Measurements from ENCODE around the gene LENG1. TPM values are rescaled to one million over a fixed set of nuclear protein-coding genes. Genes with fewer than 3 reads are reported as not detected.

LENG1 gene
- total RNA-seq, 1 donor from 2014 or later, result 2.7 TPM

DNA sequence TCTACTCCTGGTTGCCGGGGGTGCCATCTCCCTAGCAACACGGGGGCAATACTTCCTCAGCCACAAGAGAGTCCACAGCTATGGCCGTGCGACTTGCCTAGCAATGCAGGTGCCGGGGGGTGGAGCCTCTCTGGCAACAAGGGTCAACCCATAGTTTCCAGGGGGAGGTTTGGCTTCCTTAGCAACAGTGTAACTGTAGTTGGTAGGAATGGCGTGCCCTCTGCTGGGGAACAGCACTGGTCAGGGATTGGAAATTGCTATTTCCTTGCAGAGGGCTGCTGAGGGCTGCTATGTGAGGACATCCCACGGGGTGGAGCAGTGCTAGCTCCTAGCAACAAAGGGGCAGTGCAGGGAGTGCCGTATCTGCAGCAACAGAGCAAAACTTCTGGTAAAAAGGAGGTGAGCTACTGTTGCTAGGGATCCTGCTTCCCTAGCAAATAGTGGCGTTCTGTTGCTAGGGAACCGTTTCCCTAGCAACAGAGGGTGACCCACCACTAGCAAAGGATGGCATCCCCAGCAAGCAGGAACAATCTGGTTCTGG lies 20.5 kb upstream of the LENG1 start:
- H3K79me2 ChIP-seq (ENCODE audit: low read depth), result no peaks in the 10 kb centered on the region
- no peaks in the 10 kb centered on the region for H3K9me3 ChIP-seq (ENCODE audit: low read depth)
- H3K9me3 Mint-ChIP-seq, result no peaks in the 10 kb centered on the region
- peaks cover 12% of the 10 kb centered on the region for H3K36me3 Mint-ChIP-seq
- H3K9ac ChIP-seq, result no peak overlapping the region
- peak overlapping the region; percentile 66 for H3K4me3 Mint-ChIP-seq
- H3K4me1 ChIP-seq, result peaks cover 4% of the 10 kb centered on the region
- H3K4me2 ChIP-seq, result no peak overlapping the region
- DNase-seq (ENCODE audit: low spot score), result peak; percentile 95
- H3K4me1 Mint-ChIP-seq, result peaks cover 24% of the 10 kb centered on the region
- H3K36me3 ChIP-seq, result no peaks in the 10 kb centered on the region
- H3K27ac ChIP-seq, result no peak overlapping the region
- no peak overlapping the region for H3K4me3 ChIP-seq
- H3K27ac Mint-ChIP-seq, result peak overlapping the region; percentile 92
- H4K20me1 ChIP-seq (ENCODE audit: low read depth), result peaks cover 21% of the 10 kb centered on the region
- H2AFZ ChIP-seq (replicated peaks), result no peak overlapping the region
- H3F3A ChIP-seq (ENCODE audit: low read depth), result peaks cover 17% of the 10 kb centered on the region
- TF ChIP-seq, protein P1, sequence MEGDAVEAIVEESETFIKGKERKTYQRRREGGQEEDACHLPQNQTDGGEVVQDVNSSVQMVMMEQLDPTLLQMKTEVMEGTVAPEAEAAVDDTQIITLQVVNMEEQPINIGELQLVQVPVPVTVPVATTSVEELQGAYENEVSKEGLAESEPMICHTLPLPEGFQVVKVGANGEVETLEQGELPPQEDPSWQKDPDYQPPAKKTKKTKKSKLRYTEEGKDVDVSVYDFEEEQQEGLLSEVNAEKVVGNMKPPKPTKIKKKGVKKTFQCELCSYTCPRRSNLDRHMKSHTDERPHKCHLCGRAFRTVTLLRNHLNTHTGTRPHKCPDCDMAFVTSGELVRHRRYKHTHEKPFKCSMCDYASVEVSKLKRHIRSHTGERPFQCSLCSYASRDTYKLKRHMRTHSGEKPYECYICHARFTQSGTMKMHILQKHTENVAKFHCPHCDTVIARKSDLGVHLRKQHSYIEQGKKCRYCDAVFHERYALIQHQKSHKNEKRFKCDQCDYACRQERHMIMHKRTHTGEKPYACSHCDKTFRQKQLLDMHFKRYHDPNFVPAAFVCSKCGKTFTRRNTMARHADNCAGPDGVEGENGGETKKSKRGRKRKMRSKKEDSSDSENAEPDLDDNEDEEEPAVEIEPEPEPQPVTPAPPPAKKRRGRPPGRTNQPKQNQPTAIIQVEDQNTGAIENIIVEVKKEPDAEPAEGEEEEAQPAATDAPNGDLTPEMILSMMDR (IDR thresholded peaks at IDR 0.05), result peak; percentile 72
- TF ChIP-seq EZH2 (IDR thresholded peaks at IDR 0.05), result no peak
- no peaks in the 10 kb centered on the region for H3K27me3 ChIP-seq
- H3K27me3 Mint-ChIP-seq (ENCODE audit: insufficient read depth, low read depth), result peaks cover 8% of the 10 kb centered on the region

DNA sequence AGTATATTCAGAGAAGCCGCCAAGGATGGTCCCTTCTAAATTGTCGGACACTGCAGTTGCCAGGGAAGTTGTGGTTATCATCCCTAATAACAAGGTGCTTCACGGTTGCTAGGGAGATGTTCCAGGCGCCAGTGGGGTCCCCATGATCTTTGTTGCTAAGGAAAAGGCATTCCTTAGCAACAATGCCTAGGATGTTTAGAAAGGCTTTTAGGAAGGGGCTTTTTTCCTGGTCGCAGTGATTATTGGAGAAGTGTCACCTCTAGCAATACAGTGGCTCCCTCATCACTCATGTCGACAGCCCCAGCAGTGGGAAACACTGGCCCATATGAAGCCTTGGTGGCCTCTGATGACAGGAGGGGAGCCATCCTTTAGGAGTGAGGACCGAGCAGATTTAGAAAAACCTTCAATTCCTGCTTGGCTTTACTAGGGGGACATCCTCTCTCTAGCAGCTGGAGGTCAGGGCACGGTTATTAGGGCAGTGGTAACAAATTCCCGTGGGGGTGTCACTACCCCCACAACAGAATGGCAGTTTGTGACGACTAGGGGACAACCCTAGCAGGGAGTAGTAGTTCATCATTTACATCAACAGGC lies 19.8 kb upstream of the LENG1 start:
- no peak for TF ChIP-seq EZH2 (IDR thresholded peaks at IDR 0.05)
- TF ChIP-seq EZH2phosphoT487 (IDR thresholded peaks at IDR 0.05), result no peak
- TF ChIP-seq, protein P1 (IDR thresholded peaks at IDR 0.05), result no peak
- Histone ChIP-seq H3F3A (ENCODE audit: low read depth) (peaks cover 18% of the 10 kb centered on the region), H3K4me3 (no peak overlapping the region), H3K79me2 (ENCODE audit: low read depth) (no peaks in the 10 kb centered on the region), H3K27ac (no peak overlapping the region), H3K4me2 (no peak overlapping the region), H3K27me3 (no peaks in the 10 kb centered on the region), H3K36me3 (no peaks in the 10 kb centered on the region), H4K20me1 (ENCODE audit: low read depth) (peaks cover 21% of the 10 kb centered on the region), H3K4me1 (peaks cover 4% of the 10 kb centered on the region), H2AFZ (replicated peaks) (no peak overlapping the region), H3K9ac (no peak overlapping the region), H3K9me3 (ENCODE audit: low read depth) (no peaks in the 10 kb centered on the region)
- Mint-ChIP-seq H3K9me3 (no peaks in the 10 kb centered on the region), H3K4me1 (peaks cover 24% of the 10 kb centered on the region), H3K4me3 (peak overlapping the region; percentile 66), H3K36me3 (peaks cover 12% of the 10 kb centered on the region), H3K27me3 (ENCODE audit: insufficient read depth, low read depth) (peaks cover 10% of the 10 kb centered on the region), H3K27ac (peak overlapping the region; percentile 57)
- no peak for DNase-seq (ENCODE audit: low spot score)

DNA sequence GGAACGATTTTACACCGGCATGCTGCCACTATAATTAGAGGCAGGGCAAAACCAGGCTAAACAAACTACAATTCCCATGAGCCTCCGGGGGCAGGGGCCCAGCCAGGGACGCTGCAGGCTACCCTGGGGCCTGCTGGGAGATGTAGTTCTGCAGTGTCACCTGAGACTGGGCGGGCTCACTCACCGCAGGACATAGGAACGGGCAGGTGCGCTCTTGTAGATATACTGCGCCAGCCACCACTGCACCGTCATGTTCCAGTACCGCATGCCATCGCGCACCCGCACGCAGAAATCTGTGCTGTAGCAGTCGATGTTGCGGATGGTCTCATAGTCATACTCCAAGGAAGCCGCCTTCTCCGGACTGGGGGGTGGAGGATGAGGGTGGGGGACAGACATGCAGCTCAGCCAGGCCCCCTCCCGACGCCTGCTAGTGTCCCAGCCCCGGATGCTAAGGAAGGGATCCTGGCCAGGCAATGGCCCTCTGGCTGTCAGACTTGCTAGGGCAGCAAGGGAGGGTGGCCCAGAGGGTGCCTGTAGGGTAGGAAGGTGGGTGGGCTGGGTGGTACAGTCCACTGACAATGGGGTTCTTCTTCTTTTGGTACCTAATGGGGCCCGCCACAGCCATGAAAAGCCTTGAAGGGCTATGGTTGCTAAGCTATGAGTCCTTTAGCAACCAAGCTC lies 19.2 kb upstream of the LENG1 start:
- no peak overlapping the region for H3K27ac ChIP-seq
- Mint-ChIP-seq H3K36me3 (peaks cover 10% of the 10 kb centered on the region), H3K9me3 (no peaks in the 10 kb centered on the region), H3K27ac (peak overlapping the region; percentile 57), H3K27me3 (ENCODE audit: insufficient read depth, low read depth) (peaks cover 7% of the 10 kb centered on the region), H3K4me3 (peak overlapping the region; percentile 18), H3K4me1 (peaks cover 24% of the 10 kb centered on the region)
- no peak for TF ChIP-seq EZH2phosphoT487 (IDR thresholded peaks at IDR 0.05)
- no peak for TF ChIP-seq EZH2 (IDR thresholded peaks at IDR 0.05)
- TF ChIP-seq, protein P1 (IDR thresholded peaks at IDR 0.05), result no peak
- no peaks in the 10 kb centered on the region for H3K79me2 ChIP-seq (ENCODE audit: low read depth)
- no peak overlapping the region for H2AFZ ChIP-seq (replicated peaks)
- DNase-seq (ENCODE audit: low spot score), result peak; percentile 66
- no peaks in the 10 kb centered on the region for H3K36me3 ChIP-seq
- H3K27me3 ChIP-seq, result no peaks in the 10 kb centered on the region
- no peak overlapping the region for H3K4me2 ChIP-seq
- no peak overlapping the region for H3K4me3 ChIP-seq
- peaks cover 4% of the 10 kb centered on the region for H3K4me1 ChIP-seq
- peaks cover 23% of the 10 kb centered on the region for H3F3A ChIP-seq (ENCODE audit: low read depth)
- H3K9me3 ChIP-seq (ENCODE audit: low read depth), result no peaks in the 10 kb centered on the region
- H3K9ac ChIP-seq, result no peak overlapping the region
- peaks cover 25% of the 10 kb centered on the region for H4K20me1 ChIP-seq (ENCODE audit: low read depth)
